ENCODE data around the gene ANKRD28.

The ANKRD28 gene

GRCh38 chr3:15787941-15788340, 9.8 kb downstream of the ANKRD28 start:
- H3K9me3 ChIP-seq (replicated peaks; ENCODE audit: insufficient read depth, low read length): no peaks in the 10 kb centered on the region
- TF ChIP-seq EZH2phosphoT487 (IDR thresholded peaks at IDR 0.05; ENCODE audit: low read length): no peak
- TF ChIP-seq EZH2 (optimal IDR thresholded peaks at IDR 0.05; ENCODE audit: low read depth, low read length): no peak
- TF ChIP-seq CTCF (IDR thresholded peaks at IDR 0.05; ENCODE audit: low read length): no peak
- H3K36me3 ChIP-seq (replicated peaks; ENCODE audit: insufficient read depth, low read length): peaks cover 9% of the 10 kb centered on the region; the same call in 1 of the 2 replicates
- H3K9ac ChIP-seq (ENCODE audit: low read length): no peak overlapping the region
- no peak for DNase-seq
- H3K27ac ChIP-seq (ENCODE audit: low read length): no peak overlapping the region
- H3K4me3 ChIP-seq (ENCODE audit: low read length): no peak overlapping the region
- no peaks in the 10 kb centered on the region; the same call in 1 of the 2 replicates for H4K20me1 ChIP-seq (ENCODE audit: insufficient read depth, low read length)
- H3K4me2 ChIP-seq (ENCODE audit: low read depth, low read length): no peak overlapping the region
- H2AFZ ChIP-seq (ENCODE audit: low read length): no peak overlapping the region
- H3K9me2 ChIP-seq (replicated peaks; ENCODE audit: insufficient read depth, low read length): no peaks in the 10 kb centered on the region
- H3K4me1 ChIP-seq (ENCODE audit: low read length): peaks cover 6% of the 10 kb centered on the region; the same call in 1 of the 2 replicates
- H3K27me3 ChIP-seq (replicated peaks; ENCODE audit: insufficient read depth, low read length): no peaks in the 10 kb centered on the region
- peaks cover 97% of the 10 kb centered on the region for H3K79me2 ChIP-seq (ENCODE audit: low read length)
- no peaks in the 10 kb centered on the region for H3F3A ChIP-seq (ENCODE audit: insufficient read depth, low read length)

- Histone ChIP-seq H3K4me3 (ENCODE audit: low read length) (no peak overlapping the region), H3K9me3 (replicated peaks; ENCODE audit: insufficient read depth, low read length) (no peaks in the 10 kb centered on the region), H3K27me3 (replicated peaks; ENCODE audit: insufficient read depth, low read length) (no peaks in the 10 kb centered on the region), H3K4me1 (ENCODE audit: low read length) (0 out of 2 replicates have a peak, but pooled peaks cover 3% of the 10 kb centered on the region), H3F3A (ENCODE audit: insufficient read depth, low read length) (no peaks in the 10 kb centered on the region), H3K79me2 (ENCODE audit: low read length) (peaks cover 97% of the 10 kb centered on the region), H4K20me1 (ENCODE audit: insufficient read depth, low read length) (no peaks in the 10 kb centered on the region; the same call in 1 of the 2 replicates), H3K9me2 (replicated peaks; ENCODE audit: insufficient read depth, low read length) (no peaks in the 10 kb centered on the region), H2AFZ (ENCODE audit: low read length) (no peak overlapping the region), H3K27ac (ENCODE audit: low read length) (no peak overlapping the region), H3K9ac (ENCODE audit: low read length) (no peak overlapping the region), H3K4me2 (ENCODE audit: low read depth, low read length) (no peak overlapping the region), H3K36me3 (replicated peaks; ENCODE audit: insufficient read depth, low read length) (peaks cover 9% of the 10 kb centered on the region; the same call in 1 of the 2 replicates)
- no peak for DNase-seq
- TF ChIP-seq CTCF (IDR thresholded peaks at IDR 0.05; ENCODE audit: low read length) (no peak), EZH2phosphoT487 (IDR thresholded peaks at IDR 0.05; ENCODE audit: low read length) (no peak), EZH2 (optimal IDR thresholded peaks at IDR 0.05; ENCODE audit: low read depth, low read length) (no peak)
Measured at GRCh38 chr3:15787526-15787925, 10.3 kb downstream of the ANKRD28 start.

- H3K9me3 ChIP-seq (replicated peaks; ENCODE audit: insufficient read depth, low read length): no peaks in the 10 kb centered on the region
- no peaks in the 10 kb centered on the region for H3K9me2 ChIP-seq (replicated peaks; ENCODE audit: insufficient read depth, low read length)
- no peak for DNase-seq
- H3K27me3 ChIP-seq (replicated peaks; ENCODE audit: insufficient read depth, low read length): no peaks in the 10 kb centered on the region
- H3K27ac ChIP-seq (ENCODE audit: low read length): no peak overlapping the region
- H3K4me2 ChIP-seq (ENCODE audit: low read depth, low read length): no peak overlapping the region
- H3K79me2 ChIP-seq (ENCODE audit: low read length): peaks cover 98% of the 10 kb centered on the region
- H3K9ac ChIP-seq (ENCODE audit: low read length): no peak overlapping the region
- H3K4me3 ChIP-seq (ENCODE audit: low read length): no peak overlapping the region
- no peaks in the 10 kb centered on the region; the same call in 1 of the 2 replicates for H4K20me1 ChIP-seq (ENCODE audit: insufficient read depth, low read length)
- peaks cover 3% of the 10 kb centered on the region; the same call in 1 of the 2 replicates for H3K36me3 ChIP-seq (replicated peaks; ENCODE audit: insufficient read depth, low read length)
- H3F3A ChIP-seq (ENCODE audit: insufficient read depth, low read length): no peaks in the 10 kb centered on the region
- H2AFZ ChIP-seq (ENCODE audit: low read length): no peak overlapping the region
- H3K4me1 ChIP-seq (ENCODE audit: low read length): no peaks in the 10 kb centered on the region
- TF ChIP-seq EZH2phosphoT487 (IDR thresholded peaks at IDR 0.05; ENCODE audit: low read length) (no peak), CTCF (IDR thresholded peaks at IDR 0.05; ENCODE audit: low read length) (no peak), EZH2 (optimal IDR thresholded peaks at IDR 0.05; ENCODE audit: low read depth, low read length) (no peak)
Measured at GRCh38 chr3:15783361-15783969, 14.3 kb downstream of the ANKRD28 start.
